H9 (cell line): Measurements from ENCODE around the gene GRID1. TPM values are rescaled to one million over a fixed set of nuclear protein-coding genes. Genes with fewer than 3 reads are reported as not detected.

Experiments
- DNase-seq: peaks from one replicate; pipeline ENCODE4 v3.0.0-alpha.2; 2017
- H2AFZ ChIP-seq: one replicate; pipeline ENCODE4 v1.6.1; 2013; ENCODE audit warnings: mild to moderate bottlenecking, low read length, control low read depth, moderate library complexity
- H2AK5ac ChIP-seq: 2 replicates; pipeline ENCODE4 v1.6.1; 2013; ENCODE audit warnings: low read length, control low read depth, mixed read lengths; ENCODE audit not compliant: insufficient read length
- H2BK120ac ChIP-seq: one replicate; pipeline ENCODE4 v1.6.1; 2013; ENCODE audit warnings: low read depth, mild to moderate bottlenecking, low read length, control low read depth, inconsistent platforms; ENCODE audit not compliant: poor library complexity, severe bottlenecking
- H2BK12ac ChIP-seq: 2 replicates; pipeline ENCODE4 v1.6.1; 2013; ENCODE audit warnings: low read length, control low read depth, mixed read lengths, low read depth; ENCODE audit not compliant: insufficient read length
- H2BK15ac ChIP-seq: 2 replicates; pipeline ENCODE4 v1.6.1; 2013; ENCODE audit warnings: low read depth, low read length, control low read depth
- H2BK20ac ChIP-seq: one replicate; pipeline ENCODE4 v1.6.1; 2013; ENCODE audit warnings: low read depth, mild to moderate bottlenecking, low read length, control low read depth, inconsistent platforms; ENCODE audit not compliant: poor library complexity, severe bottlenecking
- H2BK5ac ChIP-seq: 2 replicates; pipeline ENCODE4 v1.6.1; 2013; ENCODE audit warnings: low read length, control low read depth, mixed read lengths; ENCODE audit not compliant: insufficient read length
- H3K14ac ChIP-seq: 2 replicates; pipeline ENCODE4 v1.6.1; 2013; ENCODE audit warnings: low read length, control low read depth; ENCODE audit not compliant: insufficient read depth
- H3K18ac ChIP-seq: 2 replicates; pipeline ENCODE4 v1.6.1; 2013; ENCODE audit warnings: low read depth, mild to moderate bottlenecking, mixed read lengths, low read length, control low read depth; ENCODE audit not compliant: insufficient read length
- H3K23ac ChIP-seq: 2 replicates; pipeline ENCODE4 v1.6.1; 2013; ENCODE audit warnings: low read length, control low read depth, mixed read lengths, low read depth; ENCODE audit not compliant: insufficient read length
- H3K23me2 ChIP-seq: 2 replicates; pipeline ENCODE4 v1.6.1; 2013; ENCODE audit warnings: low read depth, mild to moderate bottlenecking, mixed read lengths, low read length, control low read depth; ENCODE audit not compliant: insufficient read length, poor library complexity, severe bottlenecking
- H3K27ac ChIP-seq: 2 replicates; pipeline ENCODE4 v1.5.1; 2013; ENCODE audit warnings: low read length, control low read depth, mixed read lengths, low read depth; ENCODE audit not compliant: insufficient read length
- H3K27me3 ChIP-seq: 2 replicates; pipeline ENCODE4 v1.6.1; 2013; ENCODE audit warnings: low read length, control low read depth, inconsistent platforms; ENCODE audit not compliant: insufficient read depth
- H3K4ac ChIP-seq: 2 replicates; pipeline ENCODE4 v1.6.1; 2013; ENCODE audit warnings: low read depth, mild to moderate bottlenecking, control low read depth, inconsistent platforms, low read length, moderate library complexity
- H3K4me1 ChIP-seq: 2 replicates; pipeline ENCODE4 v1.6.1; 2013; ENCODE audit warnings: low read length, control low read depth, inconsistent platforms; ENCODE audit not compliant: insufficient read depth
- H3K4me2 ChIP-seq: 2 replicates; pipeline ENCODE4 v1.6.1; 2013; ENCODE audit warnings: low read length, control low read depth, mixed read lengths; ENCODE audit not compliant: insufficient read length, insufficient read depth
- H3K56ac ChIP-seq: 2 replicates; pipeline ENCODE4 v1.6.1; 2013; ENCODE audit warnings: low read depth, mild to moderate bottlenecking, mixed read lengths, low read length, control low read depth; ENCODE audit not compliant: insufficient read length
- H3K79me1 ChIP-seq: 2 replicates; pipeline ENCODE4 v1.6.1; 2013; ENCODE audit warnings: low read depth, mild to moderate bottlenecking, moderate library complexity, low read length, control low read depth, inconsistent platforms; ENCODE audit not compliant: insufficient read depth, poor library complexity, severe bottlenecking
- H3K79me2 ChIP-seq: 2 replicates; pipeline ENCODE4 v1.6.1; 2013; ENCODE audit warnings: low read length, control low read depth, inconsistent platforms; ENCODE audit not compliant: insufficient read depth
- H3K9ac ChIP-seq: 2 replicates; pipeline ENCODE4 v1.6.1; 2013; ENCODE audit warnings: low read length, control low read depth, mixed read lengths; ENCODE audit not compliant: insufficient read length; ENCODE audit errors: extremely low read depth
- H3K9me3 ChIP-seq: one replicate; pipeline ENCODE4 v1.6.1; 2013; ENCODE audit warnings: low read depth, low read length, inconsistent platforms; ENCODE audit not compliant: control insufficient read depth
- H3T11ph ChIP-seq: one replicate; pipeline ENCODE4 v1.6.1; 2013; ENCODE audit warnings: mild to moderate bottlenecking, low read length, control low read depth, inconsistent platforms
- H4K20me1 ChIP-seq: one replicate; pipeline ENCODE4 v1.6.1; 2013; ENCODE audit not compliant: control insufficient read depth, insufficient read length, insufficient read depth
- H4K5ac ChIP-seq: 2 replicates; pipeline ENCODE4 v1.6.1; 2013; ENCODE audit warnings: low read depth, mild to moderate bottlenecking, mixed read lengths, low read length, control low read depth; ENCODE audit not compliant: insufficient read length
- H4K8ac ChIP-seq: replicated peaks from 2 replicates; pipeline ENCODE4 v1.6.1; 2013; ENCODE audit warnings: low read length, control low read depth, mixed read lengths, low read depth; ENCODE audit not compliant: insufficient read length
- H4K91ac ChIP-seq: 2 replicates; pipeline ENCODE4 v1.6.1; 2013; ENCODE audit warnings: low read depth, mild to moderate bottlenecking, moderate library complexity, mixed read lengths, low read length, control low read depth; ENCODE audit not compliant: insufficient read length
- H3K27ac Mint-ChIP-seq, 3 experiments: 2 replicates in 2 of 3; 3 replicates in 1 of 3; pipeline ENCODE4 v1.8.0; 2020 to 2021; ENCODE audit warnings: mixed read lengths in 3 of 3, mild to moderate bottlenecking in 1 of 3, moderate library complexity in 1 of 3
- H3K27me3 Mint-ChIP-seq: 2 replicates; pipeline ENCODE4 v1.8.0; 2021; ENCODE audit warnings: low read depth, mild to moderate bottlenecking, moderate library complexity, mixed read lengths
- H3K36me3 Mint-ChIP-seq, 3 experiments: 2 replicates in 2 of 3; 3 replicates in 1 of 3; pipeline ENCODE4 v1.8.0; 2020 to 2021; ENCODE audit warnings: low read depth in 3 of 3, mixed read lengths in 3 of 3; ENCODE audit not compliant: insufficient read depth in 1 of 3
- H3K4me1 Mint-ChIP-seq, 2 experiments: 2 replicates each; pipeline ENCODE4 v1.8.0; 2020; ENCODE audit warnings: mixed read lengths in 2 of 2
- H3K4me3 Mint-ChIP-seq, 2 experiments: 2 replicates in 1 of 2; 3 replicates in 1 of 2; pipeline ENCODE4 v1.8.0; 2020 to 2021; ENCODE audit warnings: mild to moderate bottlenecking in 2 of 2, mixed read lengths in 2 of 2, moderate library complexity in 1 of 2
- H3K9me3 Mint-ChIP-seq, 2 experiments: 2 replicates in 1 of 2; 3 replicates in 1 of 2; pipeline ENCODE4 v1.8.0; 2020; ENCODE audit warnings: mild to moderate bottlenecking in 2 of 2, mixed read lengths in 2 of 2, moderate library complexity in 1 of 2
- WGBS: extraction: QIAGEN DNeasy Blood & Tissue Kit; methylation state at CpG from one replicate; pipeline ENCODE4 v1.1.7; 2013; ENCODE audit warnings: missing lambda C conversion rate, low lambda C conversion rate, mixed read lengths; ENCODE audit not compliant: insufficient read length; ENCODE audit errors: extremely low coverage; 5-methylcytosine and 5-hydroxymethylcytosine counted together
- total RNA-seq: library from RNA; stranded (reverse); gene quantifications from 2 replicates; pipeline ENCODE4 v1.2.1, GENCODE V29; 2021
- TF ChIP-seq, protein P1 (sequence below): fragments of 200-600 bp; sonication (generic); conservative IDR thresholded peaks from 3 replicates; pipeline ENCODE4 v1.8.0; 2021; ENCODE audit warnings: antibody characterized with exemption, mild to moderate bottlenecking

Gene GRID1
- total RNA-seq, 1 experiment from 2014 or later = 0.35 TPM

DNA sequence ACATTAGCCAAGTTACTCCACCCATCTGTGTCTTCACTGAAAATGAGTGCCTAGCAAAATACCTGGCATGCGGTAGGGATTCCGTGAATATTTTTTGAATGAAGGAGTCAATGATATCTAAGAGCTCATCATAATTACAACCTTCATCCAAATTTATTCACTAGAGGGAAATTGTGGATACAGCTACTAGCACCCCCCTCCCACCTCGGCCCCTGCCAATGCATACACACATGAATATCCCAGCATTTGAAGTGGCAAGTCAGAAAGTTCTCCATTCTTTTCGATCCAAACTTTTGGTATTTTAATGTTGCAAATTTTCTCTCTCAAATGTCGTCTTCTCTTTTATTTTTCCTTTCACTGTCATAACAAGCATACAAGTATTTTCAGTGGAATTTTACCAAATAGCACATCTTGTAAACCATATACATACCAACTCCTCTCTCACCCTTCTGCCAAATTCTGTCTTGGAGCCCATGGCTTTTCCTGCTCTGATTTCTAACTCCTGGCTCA is 164.3 kb downstream of the GRID1 start:
- TF ChIP-seq, protein P1, sequence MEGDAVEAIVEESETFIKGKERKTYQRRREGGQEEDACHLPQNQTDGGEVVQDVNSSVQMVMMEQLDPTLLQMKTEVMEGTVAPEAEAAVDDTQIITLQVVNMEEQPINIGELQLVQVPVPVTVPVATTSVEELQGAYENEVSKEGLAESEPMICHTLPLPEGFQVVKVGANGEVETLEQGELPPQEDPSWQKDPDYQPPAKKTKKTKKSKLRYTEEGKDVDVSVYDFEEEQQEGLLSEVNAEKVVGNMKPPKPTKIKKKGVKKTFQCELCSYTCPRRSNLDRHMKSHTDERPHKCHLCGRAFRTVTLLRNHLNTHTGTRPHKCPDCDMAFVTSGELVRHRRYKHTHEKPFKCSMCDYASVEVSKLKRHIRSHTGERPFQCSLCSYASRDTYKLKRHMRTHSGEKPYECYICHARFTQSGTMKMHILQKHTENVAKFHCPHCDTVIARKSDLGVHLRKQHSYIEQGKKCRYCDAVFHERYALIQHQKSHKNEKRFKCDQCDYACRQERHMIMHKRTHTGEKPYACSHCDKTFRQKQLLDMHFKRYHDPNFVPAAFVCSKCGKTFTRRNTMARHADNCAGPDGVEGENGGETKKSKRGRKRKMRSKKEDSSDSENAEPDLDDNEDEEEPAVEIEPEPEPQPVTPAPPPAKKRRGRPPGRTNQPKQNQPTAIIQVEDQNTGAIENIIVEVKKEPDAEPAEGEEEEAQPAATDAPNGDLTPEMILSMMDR = no peak
- no peak overlapping the region for H2BK5ac ChIP-seq
- no peak overlapping the region for H3K56ac ChIP-seq
- no peak overlapping the region for H3K27ac ChIP-seq
- H3K4me2 ChIP-seq = no peak overlapping the region
- no peaks in the 10 kb centered on the region for H4K20me1 ChIP-seq
- H4K8ac ChIP-seq = no peak overlapping the region
- peaks cover 8% of the 10 kb centered on the region for H3K27me3 Mint-ChIP-seq
- no peaks in the 10 kb centered on the region for H3K9me3 Mint-ChIP-seq
- no peak overlapping the region for H4K5ac ChIP-seq
- no peaks in the 10 kb centered on the region for H3K79me2 ChIP-seq
- no peak overlapping the region for H3K4ac ChIP-seq
- H3K23me2 ChIP-seq = no peaks in the 10 kb centered on the region
- H2AK5ac ChIP-seq = no peak overlapping the region
- no CpG with 5 or more reads among the region's 5 CpGs for WGBS
- no peak overlapping the region for H3K27ac Mint-ChIP-seq
- H3K14ac ChIP-seq = no peak overlapping the region
- no peak overlapping the region for H3T11ph ChIP-seq
- no peak for DNase-seq
- no peaks in the 10 kb centered on the region for H3K79me1 ChIP-seq
- no peak overlapping the region for H3K18ac ChIP-seq
- H2BK12ac ChIP-seq = no peak overlapping the region
- H3K36me3 Mint-ChIP-seq = no peaks in the 10 kb centered on the region
- H2BK15ac ChIP-seq = no peak overlapping the region
- no peak overlapping the region for H2BK20ac ChIP-seq
- H3K23ac ChIP-seq = no peak overlapping the region
- H3K4me1 Mint-ChIP-seq = peaks cover 6 to 7% of the 10 kb centered on the region in 2 experiments
- no peaks in the 10 kb centered on the region for H3K27me3 ChIP-seq
- no peak overlapping the region for H4K91ac ChIP-seq
- no peak overlapping the region for H2BK120ac ChIP-seq
- no peaks in the 10 kb centered on the region for H3K9me3 ChIP-seq
- H2AFZ ChIP-seq = no peak overlapping the region
- no peaks in the 10 kb centered on the region; the same call in 1 of the 2 replicates for H3K4me1 ChIP-seq
- no peak overlapping the region for H3K4me3 Mint-ChIP-seq
- no peak overlapping the region for H3K9ac ChIP-seq
